SU-DHL-6 (cell line): ENCODE results near the gene CNGA4.

ENCODE experiments used
- H2AFZ ChIP-seq: fragments of 200-600 bp; sonication (generic); 2 replicates; pipeline ENCODE4 v1.6.1; 2014; ENCODE audit warnings: low read depth, mild to moderate bottlenecking, moderate library complexity, mixed read lengths, antibody characterized with exemption, low read length; ENCODE audit not compliant: severe bottlenecking
- H3F3A ChIP-seq: fragments of 200-600 bp; shearing (Covaris generic); 2 replicates; pipeline ENCODE4 v1.6.0; 2016; ENCODE audit warnings: antibody characterized with exemption, mild to moderate bottlenecking; ENCODE audit not compliant: insufficient read depth
- H3K27ac ChIP-seq: fragments of 200-600 bp; sonication (generic); 2 replicates; pipeline ENCODE4 v1.5.1; 2016; ENCODE audit warnings: low read depth, mild to moderate bottlenecking, low read length, moderate library complexity, mixed read lengths
- H3K27me3 ChIP-seq: fragments of 200-600 bp; sonication (generic), shearing (Covaris generic); 2 replicates; pipeline ENCODE4 v1.6.0; 2014; ENCODE audit warnings: mild to moderate bottlenecking, low read length
- H3K36me3 ChIP-seq: fragments of 200-600 bp; sonication (generic); 2 replicates; pipeline ENCODE4 v1.6.1; 2014; ENCODE audit warnings: mild to moderate bottlenecking, low read length, mixed read lengths
- H3K4me2 ChIP-seq: fragments of 300-600, 200-600 bp; shearing (Covaris generic), sonication (generic); 2 replicates; pipeline ENCODE4 v1.6.0; 2014; ENCODE audit warnings: low read length, low read depth, mild to moderate bottlenecking; ENCODE audit not compliant: poor library complexity, severe bottlenecking
- H3K4me3 ChIP-seq: fragments of 200-600 bp; sonication (generic); 2 replicates; pipeline ENCODE4 v1.5.1; 2014; ENCODE audit warnings: antibody characterized with exemption, low read length, mild to moderate bottlenecking, mixed read lengths; ENCODE audit not compliant: insufficient read depth, poor library complexity, severe bottlenecking
- H3K79me2 ChIP-seq: fragments of 200-600 bp; sonication (generic); 2 replicates; pipeline ENCODE4 v1.6.1; 2014; ENCODE audit warnings: mild to moderate bottlenecking, low read length, moderate library complexity; ENCODE audit not compliant: insufficient read depth
- H3K9ac ChIP-seq: fragments of 200-600 bp; sonication (generic); 2 replicates; pipeline ENCODE4 v1.7.0; 2014; ENCODE audit warnings: mild to moderate bottlenecking, low read length
- H3K9me2 ChIP-seq: fragments of 200-600 bp; sonication (generic); replicated peaks from 2 replicates; pipeline ENCODE4 v1.6.1; 2014; ENCODE audit warnings: low read length; ENCODE audit not compliant: insufficient read depth
- H3K9me3 ChIP-seq: fragments of 200-600 bp; sonication (generic); 2 replicates; pipeline ENCODE4 v1.6.1; 2014; ENCODE audit warnings: low read length, mixed read lengths; ENCODE audit not compliant: insufficient read depth
- H4K20me1 ChIP-seq: fragments of 200-600 bp; sonication (generic); 2 replicates; pipeline ENCODE4 v1.6.1; 2014; ENCODE audit warnings: low read depth, mild to moderate bottlenecking, antibody characterized with exemption, low read length, moderate library complexity, mixed read lengths
- CTCF ChIP-seq: fragments of 200-600 bp; sonication (generic); IDR thresholded peaks from one replicate; pipeline ENCODE4 v1.5.1; 2017; ENCODE audit warnings: antibody characterized with exemption, mild to moderate bottlenecking, low read length, moderate library complexity; ENCODE audit not compliant: insufficient read depth, poor library complexity, severe bottlenecking
- EZH2phosphoT487 ChIP-seq: fragments of 200-600 bp; sonication (generic), shearing (Covaris generic); conservative IDR thresholded peaks from 2 replicates; pipeline ENCODE4 v1.6.1; 2018; ENCODE audit warnings: mild to moderate bottlenecking, antibody characterized with exemption, low read length, moderate library complexity, mixed read lengths

Gene CNGA4

GRCh38 chr11:6283453-6284023 lies 44.6 kb downstream of the CNGA4 start:
- Histone ChIP-seq H3K79me2 (no peaks in the 10 kb centered on the region), H3K9me2 (no peaks in the 10 kb centered on the region), H3K36me3 (no peaks in the 10 kb centered on the region), H4K20me1 (no peaks in the 10 kb centered on the region), H3K4me3 (no peak overlapping the region), H3K9ac (no peak overlapping the region), H3K27me3 (no peaks in the 10 kb centered on the region), H2AFZ (no peak overlapping the region), H3K9me3 (no peaks in the 10 kb centered on the region), H3K4me2 (no peak overlapping the region), H3F3A (no peaks in the 10 kb centered on the region), H3K27ac (no peak overlapping the region)
- no peak for TF ChIP-seq CTCF
- TF ChIP-seq EZH2phosphoT487, result no peak

- Histone ChIP-seq H4K20me1 (no peaks in the 10 kb centered on the region), H3K9ac (no peak overlapping the region), H2AFZ (no peak overlapping the region), H3K4me2 (no peak overlapping the region), H3K27me3 (no peaks in the 10 kb centered on the region), H3K9me2 (no peaks in the 10 kb centered on the region), H3F3A (no peaks in the 10 kb centered on the region), H3K27ac (no peak overlapping the region), H3K4me3 (no peak overlapping the region), H3K36me3 (no peaks in the 10 kb centered on the region), H3K79me2 (no peaks in the 10 kb centered on the region), H3K9me3 (no peaks in the 10 kb centered on the region)
- TF ChIP-seq EZH2phosphoT487 (no peak), CTCF (no peak)
Measured at GRCh38 chr11:6284250-6284649, 45.4 kb downstream of the CNGA4 start.

DNA sequence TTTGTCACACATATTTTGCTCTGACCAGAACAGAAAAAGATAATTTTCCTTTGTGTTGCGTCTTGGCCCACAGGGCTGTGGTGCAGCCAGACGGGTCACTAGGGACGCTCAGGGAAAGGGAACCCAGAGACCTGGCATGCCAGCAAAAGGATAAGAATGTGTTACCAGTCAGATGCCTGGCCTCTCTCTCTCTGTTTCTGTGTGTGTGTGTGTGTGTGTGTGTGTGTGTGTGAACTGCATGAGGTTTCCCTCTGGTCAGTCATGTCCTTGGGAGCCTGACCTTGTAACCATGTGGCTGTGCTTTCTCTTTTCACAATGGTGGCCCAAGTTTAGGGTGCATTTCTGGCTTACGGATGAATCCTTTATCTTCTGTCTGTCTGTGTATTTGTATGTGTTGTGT lies 46.1 kb downstream of the CNGA4 start:
- no peaks in the 10 kb centered on the region for H4K20me1 ChIP-seq
- H3K36me3 ChIP-seq, result no peaks in the 10 kb centered on the region
- no peaks in the 10 kb centered on the region for H3K79me2 ChIP-seq
- H3K27ac ChIP-seq, result no peak overlapping the region
- H3F3A ChIP-seq, result no peaks in the 10 kb centered on the region
- H3K9ac ChIP-seq, result no peak overlapping the region
- no peak overlapping the region for H2AFZ ChIP-seq
- no peak overlapping the region for H3K4me2 ChIP-seq
- no peaks in the 10 kb centered on the region for H3K9me2 ChIP-seq
- no peaks in the 10 kb centered on the region for H3K9me3 ChIP-seq
- no peak overlapping the region for H3K4me3 ChIP-seq
- TF ChIP-seq CTCF, result no peak
- TF ChIP-seq EZH2phosphoT487, result no peak
- H3K27me3 ChIP-seq, result no peaks in the 10 kb centered on the region
